Suppressor macrophage (primary cell): ENCODE results near the gene SEC61A2.

Experiments used
- DNase-seq, 4 experiments: peaks; one replicate each; pipeline ENCODE4 v3.0.0-alpha.2; 2020 to 2022

The SEC61A2 gene

GRCh38 chr10:12196531-12197211 lies 67.2 kb downstream of the SEC61A2 start:
- DNase-seq, result no peak

- peak in 2 of 4 experiments; percentile 45 to 52 for DNase-seq
These were observed 68.7 kb downstream of the SEC61A2 start for GRCh38 chr10:12198156-12198555.

GRCh38 chr10:12200850-12201249 lies 71.4 kb downstream of the SEC61A2 start:
- DNase-seq, result no peak

- DNase-seq, result peak in 1 of 4 experiments; percentile 20
These were observed 72.1 kb downstream of the SEC61A2 start for GRCh38 chr10:12201543-12201942.

GRCh38 chr10:12202226-12202625 lies 72.7 kb downstream of the SEC61A2 start:
- no peak for DNase-seq

- DNase-seq, result no peak
These were observed 75.6 kb downstream of the SEC61A2 start for GRCh38 chr10:12205082-12205481.

- no peak for DNase-seq
These were observed 77.6 kb downstream of the SEC61A2 start for GRCh38 chr10:12207114-12207513.

- no peak for DNase-seq
These were observed 79.0 kb downstream of the SEC61A2 start for GRCh38 chr10:12208460-12208859.

GRCh38 chr10:12212454-12212853 lies 83.0 kb downstream of the SEC61A2 start:
- no peak for DNase-seq

- no peak for DNase-seq
These were observed 84.1 kb downstream of the SEC61A2 start for GRCh38 chr10:12213621-12214020.

- no peak for DNase-seq
These were observed 84.6 kb downstream of the SEC61A2 start for GRCh38 chr10:12214093-12214492.

GRCh38 chr10:12214763-12215218 lies 85.3 kb downstream of the SEC61A2 start:
- peak; percentile 36 to 75 (median 64) for DNase-seq
